H1 (cell line): Measurements from ENCODE around the gene ITM2B. TPM values are rescaled to one million over a fixed set of nuclear protein-coding genes. Genes with fewer than 3 reads are reported as not detected.

ENCODE experiments used
- CHD7 ChIP-seq: fragments of 300-600 bp; sonication (generic); IDR thresholded peaks from 2 replicates; pipeline ENCODE4 v1.7.1; 2012; ENCODE audit warnings: low read length, moderate library complexity, mild to moderate bottlenecking, inconsistent platforms; ENCODE audit not compliant: insufficient replicate concordance
- E2F6 ChIP-seq: IDR thresholded peaks from 2 replicates; pipeline ENCODE4 v1.6.1; 2012; ENCODE audit warnings: inconsistent platforms
- polyA plus RNA-seq, 7 experiments: library from polyadenylated mRNA; depleted of rRNA in 3 of 7; stranded (reverse) in 5 of 7; unstranded in 2 of 7; fragments of >200 nt in 5 of 7; fragments of 200-250 nt in 2 of 7; gene quantifications; 1 replicate in 5 of 7; 2 replicates in 1 of 7; 4 replicates in 1 of 7; pipeline versions ENCODE4 v1.2.1 to v1.2.3, GENCODE V29; 2011 to 2013; ENCODE audit warnings: missing spikeins in 2 of 7, mixed read lengths in 2 of 7
- total RNA-seq: library from RNA; stranded (reverse); fragmentation: NEBNext Ultra II Directional; extraction: Animal tissue kit (Norgen Biotek cat#: 25700); gene quantifications from 2 replicates; pipeline ENCODE4 v1.2.1, GENCODE V29; 2021

ITM2B gene
- total and polyA plus RNA-seq, 2 of the 8 experiments (the other 6 are each of a cell fraction or from before 2014, with no cell fraction given), result 132 to 184 TPM

DNA sequence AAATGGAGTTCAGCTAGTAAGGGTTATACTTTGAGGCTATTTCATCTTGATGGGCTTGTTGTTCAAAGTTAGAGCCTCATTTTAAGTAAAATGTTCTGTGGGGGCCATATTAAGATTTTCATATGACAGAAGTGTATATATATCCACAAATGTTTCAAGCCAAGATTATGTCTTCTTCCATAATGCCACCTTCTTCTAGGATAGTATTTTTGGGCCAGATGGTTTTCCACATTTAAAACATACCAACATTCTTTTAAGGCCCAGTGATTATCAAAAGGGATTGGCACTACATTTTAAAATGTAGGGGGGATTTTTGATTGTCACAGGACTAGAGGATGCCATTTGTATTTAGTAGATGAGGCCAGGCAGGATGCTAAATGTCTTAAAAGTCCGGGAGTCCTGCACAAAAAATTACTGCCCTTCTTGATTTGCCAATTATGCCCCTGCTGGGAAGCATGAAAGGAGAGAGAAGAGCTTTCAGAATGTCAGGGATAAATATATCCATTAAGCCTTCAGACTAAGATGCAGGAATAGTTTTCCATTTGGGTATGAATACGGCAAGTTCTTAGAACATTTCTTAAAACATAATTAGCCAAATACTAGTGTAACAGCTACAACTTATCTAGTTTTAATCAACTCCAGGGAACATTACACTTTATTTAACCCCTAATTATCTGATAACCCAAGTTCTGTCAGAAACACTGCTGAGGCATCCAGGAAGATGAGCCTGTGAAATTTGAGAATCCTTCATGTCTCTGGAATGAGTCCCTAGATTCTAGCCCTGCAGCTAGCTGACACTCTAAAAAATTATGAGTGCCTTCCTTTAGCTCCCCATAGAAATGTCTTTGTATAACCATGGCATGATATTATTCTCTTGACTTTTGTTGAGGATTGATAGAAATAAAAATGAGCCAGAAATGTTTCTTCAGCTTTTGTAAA is 34.0 kb downstream of the ITM2B start (continued):
- no peak for TF ChIP-seq CHD7
- TF ChIP-seq E2F6, result no peak
